H9 (cell line): ENCODE measurements around the gene ZNF534. TPM values are rescaled to one million over a fixed set of nuclear protein-coding genes. Genes with fewer than 3 reads are reported as not detected.
"Not testable (repeated sequence)": the region's sequence is repeated elsewhere in the genome, so short reads cannot be mapped to it uniquely, and the experiment has no call there.

Experiments
- DNase-seq: peaks from one replicate; pipeline ENCODE4 v3.0.0-alpha.2; 2017
- H2AFZ ChIP-seq: one replicate; pipeline ENCODE4 v1.6.1; 2013; ENCODE audit warnings: mild to moderate bottlenecking, low read length, control low read depth, moderate library complexity
- H2AK5ac ChIP-seq: 2 replicates; pipeline ENCODE4 v1.6.1; 2013; ENCODE audit warnings: low read length, control low read depth, mixed read lengths; ENCODE audit not compliant: insufficient read length
- H2BK120ac ChIP-seq: one replicate; pipeline ENCODE4 v1.6.1; 2013; ENCODE audit warnings: low read depth, mild to moderate bottlenecking, low read length, control low read depth, inconsistent platforms; ENCODE audit not compliant: poor library complexity, severe bottlenecking
- H2BK12ac ChIP-seq: 2 replicates; pipeline ENCODE4 v1.6.1; 2013; ENCODE audit warnings: low read length, control low read depth, mixed read lengths, low read depth; ENCODE audit not compliant: insufficient read length
- H2BK15ac ChIP-seq: 2 replicates; pipeline ENCODE4 v1.6.1; 2013; ENCODE audit warnings: low read depth, low read length, control low read depth
- H2BK20ac ChIP-seq: one replicate; pipeline ENCODE4 v1.6.1; 2013; ENCODE audit warnings: low read depth, mild to moderate bottlenecking, low read length, control low read depth, inconsistent platforms; ENCODE audit not compliant: poor library complexity, severe bottlenecking
- H2BK5ac ChIP-seq: 2 replicates; pipeline ENCODE4 v1.6.1; 2013; ENCODE audit warnings: low read length, control low read depth, mixed read lengths; ENCODE audit not compliant: insufficient read length
- H3K14ac ChIP-seq: 2 replicates; pipeline ENCODE4 v1.6.1; 2013; ENCODE audit warnings: low read length, control low read depth; ENCODE audit not compliant: insufficient read depth
- H3K18ac ChIP-seq: 2 replicates; pipeline ENCODE4 v1.6.1; 2013; ENCODE audit warnings: low read depth, mild to moderate bottlenecking, mixed read lengths, low read length, control low read depth; ENCODE audit not compliant: insufficient read length
- H3K23ac ChIP-seq: 2 replicates; pipeline ENCODE4 v1.6.1; 2013; ENCODE audit warnings: low read length, control low read depth, mixed read lengths, low read depth; ENCODE audit not compliant: insufficient read length
- H3K23me2 ChIP-seq: 2 replicates; pipeline ENCODE4 v1.6.1; 2013; ENCODE audit warnings: low read depth, mild to moderate bottlenecking, mixed read lengths, low read length, control low read depth; ENCODE audit not compliant: insufficient read length, poor library complexity, severe bottlenecking
- H3K27ac ChIP-seq: 2 replicates; pipeline ENCODE4 v1.5.1; 2013; ENCODE audit warnings: low read length, control low read depth, mixed read lengths, low read depth; ENCODE audit not compliant: insufficient read length
- H3K27me3 ChIP-seq: 2 replicates; pipeline ENCODE4 v1.6.1; 2013; ENCODE audit warnings: low read length, control low read depth, inconsistent platforms; ENCODE audit not compliant: insufficient read depth
- H3K4ac ChIP-seq: 2 replicates; pipeline ENCODE4 v1.6.1; 2013; ENCODE audit warnings: low read depth, mild to moderate bottlenecking, control low read depth, inconsistent platforms, low read length, moderate library complexity
- H3K4me1 ChIP-seq: 2 replicates; pipeline ENCODE4 v1.6.1; 2013; ENCODE audit warnings: low read length, control low read depth, inconsistent platforms; ENCODE audit not compliant: insufficient read depth
- H3K4me2 ChIP-seq: 2 replicates; pipeline ENCODE4 v1.6.1; 2013; ENCODE audit warnings: low read length, control low read depth, mixed read lengths; ENCODE audit not compliant: insufficient read length, insufficient read depth
- H3K56ac ChIP-seq: 2 replicates; pipeline ENCODE4 v1.6.1; 2013; ENCODE audit warnings: low read depth, mild to moderate bottlenecking, mixed read lengths, low read length, control low read depth; ENCODE audit not compliant: insufficient read length
- H3K79me1 ChIP-seq: 2 replicates; pipeline ENCODE4 v1.6.1; 2013; ENCODE audit warnings: low read depth, mild to moderate bottlenecking, moderate library complexity, low read length, control low read depth, inconsistent platforms; ENCODE audit not compliant: insufficient read depth, poor library complexity, severe bottlenecking
- H3K79me2 ChIP-seq: 2 replicates; pipeline ENCODE4 v1.6.1; 2013; ENCODE audit warnings: low read length, control low read depth, inconsistent platforms; ENCODE audit not compliant: insufficient read depth
- H3K9ac ChIP-seq: 2 replicates; pipeline ENCODE4 v1.6.1; 2013; ENCODE audit warnings: low read length, control low read depth, mixed read lengths; ENCODE audit not compliant: insufficient read length; ENCODE audit errors: extremely low read depth
- H3K9me3 ChIP-seq: one replicate; pipeline ENCODE4 v1.6.1; 2013; ENCODE audit warnings: low read depth, low read length, inconsistent platforms; ENCODE audit not compliant: control insufficient read depth
- H3T11ph ChIP-seq: one replicate; pipeline ENCODE4 v1.6.1; 2013; ENCODE audit warnings: mild to moderate bottlenecking, low read length, control low read depth, inconsistent platforms
- H4K20me1 ChIP-seq: one replicate; pipeline ENCODE4 v1.6.1; 2013; ENCODE audit not compliant: control insufficient read depth, insufficient read length, insufficient read depth
- H4K5ac ChIP-seq: 2 replicates; pipeline ENCODE4 v1.6.1; 2013; ENCODE audit warnings: low read depth, mild to moderate bottlenecking, mixed read lengths, low read length, control low read depth; ENCODE audit not compliant: insufficient read length
- H4K8ac ChIP-seq: replicated peaks from 2 replicates; pipeline ENCODE4 v1.6.1; 2013; ENCODE audit warnings: low read length, control low read depth, mixed read lengths, low read depth; ENCODE audit not compliant: insufficient read length
- H4K91ac ChIP-seq: 2 replicates; pipeline ENCODE4 v1.6.1; 2013; ENCODE audit warnings: low read depth, mild to moderate bottlenecking, moderate library complexity, mixed read lengths, low read length, control low read depth; ENCODE audit not compliant: insufficient read length
- H3K27ac Mint-ChIP-seq, 3 experiments: 2 replicates in 2 of 3; 3 replicates in 1 of 3; pipeline ENCODE4 v1.8.0; 2020 to 2021; ENCODE audit warnings: mixed read lengths in 3 of 3, mild to moderate bottlenecking in 1 of 3, moderate library complexity in 1 of 3
- H3K27me3 Mint-ChIP-seq: 2 replicates; pipeline ENCODE4 v1.8.0; 2021; ENCODE audit warnings: low read depth, mild to moderate bottlenecking, moderate library complexity, mixed read lengths
- H3K36me3 Mint-ChIP-seq, 3 experiments: 2 replicates in 2 of 3; 3 replicates in 1 of 3; pipeline ENCODE4 v1.8.0; 2020 to 2021; ENCODE audit warnings: low read depth in 3 of 3, mixed read lengths in 3 of 3; ENCODE audit not compliant: insufficient read depth in 1 of 3
- H3K4me1 Mint-ChIP-seq, 2 experiments: 2 replicates each; pipeline ENCODE4 v1.8.0; 2020; ENCODE audit warnings: mixed read lengths in 2 of 2
- H3K4me3 Mint-ChIP-seq, 2 experiments: 2 replicates in 1 of 2; 3 replicates in 1 of 2; pipeline ENCODE4 v1.8.0; 2020 to 2021; ENCODE audit warnings: mild to moderate bottlenecking in 2 of 2, mixed read lengths in 2 of 2, moderate library complexity in 1 of 2
- H3K9me3 Mint-ChIP-seq, 2 experiments: 2 replicates in 1 of 2; 3 replicates in 1 of 2; pipeline ENCODE4 v1.8.0; 2020; ENCODE audit warnings: mild to moderate bottlenecking in 2 of 2, mixed read lengths in 2 of 2, moderate library complexity in 1 of 2
- WGBS: extraction: QIAGEN DNeasy Blood & Tissue Kit; methylation state at CpG from one replicate; pipeline ENCODE4 v1.1.7; 2013; ENCODE audit warnings: missing lambda C conversion rate, low lambda C conversion rate, mixed read lengths; ENCODE audit not compliant: insufficient read length; ENCODE audit errors: extremely low coverage; 5-methylcytosine and 5-hydroxymethylcytosine counted together
- total RNA-seq: library from RNA; stranded (reverse); gene quantifications from 2 replicates; pipeline ENCODE4 v1.2.1, GENCODE V29; 2021
- TF ChIP-seq, protein P1 (sequence below): fragments of 200-600 bp; sonication (generic); conservative IDR thresholded peaks from 3 replicates; pipeline ENCODE4 v1.8.0; 2021; ENCODE audit warnings: antibody characterized with exemption, mild to moderate bottlenecking

Gene ZNF534
- total RNA-seq, 1 experiment from 2014 or later = not detected

DNA sequence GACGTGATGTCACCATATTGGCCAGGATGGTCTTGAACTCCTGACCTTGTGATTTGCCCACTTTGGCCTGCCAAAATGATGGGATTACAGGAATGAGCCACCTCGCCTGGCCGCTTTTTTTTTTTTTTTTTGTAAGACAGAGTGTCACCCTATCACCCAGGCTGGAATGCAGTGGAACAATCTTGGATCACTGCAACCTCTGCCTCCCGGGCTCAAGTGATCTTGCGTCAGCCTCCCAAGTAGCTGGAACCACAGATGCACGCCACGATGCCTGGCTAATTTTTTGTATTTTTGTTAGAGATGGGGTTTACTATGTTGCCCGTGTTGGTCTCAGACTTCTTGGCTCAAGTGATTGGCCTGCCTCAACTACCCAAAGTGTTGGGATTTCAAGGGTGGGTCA lies 69.6 kb downstream of the ZNF534 start:
- peaks cover 99% of the 10 kb centered on the region for H3K27me3 Mint-ChIP-seq
- H3K27me3 ChIP-seq = peaks cover 17% of the 10 kb centered on the region; the same call in 1 of the 2 replicates

DNA sequence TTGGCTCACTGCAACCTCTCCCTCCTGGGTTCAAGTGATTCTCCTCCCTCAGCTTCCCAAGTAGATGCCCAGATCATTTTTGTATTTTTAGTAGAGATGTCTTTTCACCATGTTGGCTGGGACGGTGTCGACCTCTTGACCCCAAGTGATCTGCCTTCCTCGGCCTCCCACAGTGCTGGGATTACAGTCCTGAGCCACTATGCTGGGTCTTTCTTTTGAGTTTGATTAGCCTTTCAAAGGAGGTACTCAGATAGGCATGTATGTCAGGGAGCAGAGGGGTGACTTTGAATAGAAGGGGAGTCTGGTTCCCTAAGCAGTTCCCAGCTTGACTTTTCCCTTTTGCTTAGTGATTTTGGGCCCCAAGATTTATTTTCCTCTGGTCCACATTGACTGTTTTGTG lies 71.5 kb downstream of the ZNF534 start:
- H2BK12ac ChIP-seq, H4K5ac ChIP-seq, H4K20me1 ChIP-seq, H2BK5ac ChIP-seq, H4K91ac ChIP-seq, H3K9me3 ChIP-seq, H2AK5ac ChIP-seq, H3K27ac Mint-ChIP-seq, H3K23ac ChIP-seq, H3K9ac ChIP-seq, H3K18ac ChIP-seq, H3K4me1 ChIP-seq, H3K9me3 Mint-ChIP-seq, H3K14ac ChIP-seq, H3K79me1 ChIP-seq, H2BK120ac ChIP-seq, H3K4ac ChIP-seq, H3K4me2 ChIP-seq, H3K23me2 ChIP-seq, H3K27ac ChIP-seq, H2BK20ac ChIP-seq, H3K56ac ChIP-seq, H4K8ac ChIP-seq, H2BK15ac ChIP-seq, H2AFZ ChIP-seq, H3T11ph ChIP-seq, H3K79me2 ChIP-seq: not testable (repeated sequence)
- H3K4me3 Mint-ChIP-seq = peak overlapping the region in 1 of 2 experiments; percentile 36; a peak in 1 of 5 replicates
- peaks cover 99% of the 10 kb centered on the region for H3K27me3 Mint-ChIP-seq
- peak; percentile 54 for DNase-seq
- peaks cover 4 to 47% (median 12%) of the 10 kb centered on the region in 3 experiments; a peak in 5 of 7 replicates for H3K36me3 Mint-ChIP-seq
- H3K4me1 Mint-ChIP-seq = peaks cover 22 to 23% of the 10 kb centered on the region in 2 experiments
- no CpG with 5 or more reads among the region's 3 CpGs for WGBS
- H3K27me3 ChIP-seq = peaks cover 17% of the 10 kb centered on the region; the same call in 1 of the 2 replicates

More for the DNA sequence above, 69.6 kb downstream of the ZNF534 start:
- H3K79me2 ChIP-seq = no peaks in the 10 kb centered on the region
- no peaks in the 10 kb centered on the region; the same call in 1 of the 2 replicates for H3K4me1 ChIP-seq
- no peak overlapping the region for H4K5ac ChIP-seq
- no peak overlapping the region for H3K14ac ChIP-seq
- H3K56ac ChIP-seq = no peak overlapping the region
- no peak overlapping the region for H2BK20ac ChIP-seq
- no peaks in the 10 kb centered on the region for H3K23me2 ChIP-seq
- H3K9me3 ChIP-seq = no peaks in the 10 kb centered on the region
- H3K23ac ChIP-seq = no peak overlapping the region
- H3K27ac ChIP-seq = no peak overlapping the region
- no peak overlapping the region for H3K9ac ChIP-seq
- Mint-ChIP-seq H3K9me3 (peaks cover 3 to 5% of the 10 kb centered on the region in 2 experiments; a peak in 4 of 5 replicates), H3K4me1 (peaks cover 26 to 28% of the 10 kb centered on the region in 2 experiments), H3K36me3 (peaks cover 4 to 31% (median 10%) of the 10 kb centered on the region in 3 experiments; a peak in 5 of 7 replicates), H3K27ac (no peak overlapping the region), H3K4me3 (no peak overlapping the region)
- H2BK12ac ChIP-seq = no peak overlapping the region
- WGBS = no CpG with 5 or more reads among the region's 8 CpGs
- no peak overlapping the region for H3T11ph ChIP-seq
- H2AFZ ChIP-seq = no peak overlapping the region
- H2AK5ac ChIP-seq = no peak overlapping the region
- H4K91ac ChIP-seq = no peak overlapping the region
- TF ChIP-seq, protein P1, sequence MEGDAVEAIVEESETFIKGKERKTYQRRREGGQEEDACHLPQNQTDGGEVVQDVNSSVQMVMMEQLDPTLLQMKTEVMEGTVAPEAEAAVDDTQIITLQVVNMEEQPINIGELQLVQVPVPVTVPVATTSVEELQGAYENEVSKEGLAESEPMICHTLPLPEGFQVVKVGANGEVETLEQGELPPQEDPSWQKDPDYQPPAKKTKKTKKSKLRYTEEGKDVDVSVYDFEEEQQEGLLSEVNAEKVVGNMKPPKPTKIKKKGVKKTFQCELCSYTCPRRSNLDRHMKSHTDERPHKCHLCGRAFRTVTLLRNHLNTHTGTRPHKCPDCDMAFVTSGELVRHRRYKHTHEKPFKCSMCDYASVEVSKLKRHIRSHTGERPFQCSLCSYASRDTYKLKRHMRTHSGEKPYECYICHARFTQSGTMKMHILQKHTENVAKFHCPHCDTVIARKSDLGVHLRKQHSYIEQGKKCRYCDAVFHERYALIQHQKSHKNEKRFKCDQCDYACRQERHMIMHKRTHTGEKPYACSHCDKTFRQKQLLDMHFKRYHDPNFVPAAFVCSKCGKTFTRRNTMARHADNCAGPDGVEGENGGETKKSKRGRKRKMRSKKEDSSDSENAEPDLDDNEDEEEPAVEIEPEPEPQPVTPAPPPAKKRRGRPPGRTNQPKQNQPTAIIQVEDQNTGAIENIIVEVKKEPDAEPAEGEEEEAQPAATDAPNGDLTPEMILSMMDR = no peak
- no peak overlapping the region for H3K4ac ChIP-seq
- H4K8ac ChIP-seq = no peak overlapping the region
- H3K18ac ChIP-seq = no peak overlapping the region
- no peak overlapping the region for H2BK120ac ChIP-seq
- H2BK5ac ChIP-seq = no peak overlapping the region
- H4K20me1 ChIP-seq = no peaks in the 10 kb centered on the region
- no peaks in the 10 kb centered on the region for H3K79me1 ChIP-seq
- DNase-seq = no peak
- H3K4me2 ChIP-seq = no peak overlapping the region
- H2BK15ac ChIP-seq = no peak overlapping the region
